Measurements from ENCODE around the gene ZNF205. TPM values are rescaled to one million over a fixed set of nuclear protein-coding genes. Genes with fewer than 3 reads are reported as not detected.

Gene ZNF205
- total and polyA plus RNA-seq, 2 of the 8 experiments (the other 6 are each of a cell fraction or from before 2014, with no cell fraction given), result 19.1 to 19.9 TPM

DNA sequence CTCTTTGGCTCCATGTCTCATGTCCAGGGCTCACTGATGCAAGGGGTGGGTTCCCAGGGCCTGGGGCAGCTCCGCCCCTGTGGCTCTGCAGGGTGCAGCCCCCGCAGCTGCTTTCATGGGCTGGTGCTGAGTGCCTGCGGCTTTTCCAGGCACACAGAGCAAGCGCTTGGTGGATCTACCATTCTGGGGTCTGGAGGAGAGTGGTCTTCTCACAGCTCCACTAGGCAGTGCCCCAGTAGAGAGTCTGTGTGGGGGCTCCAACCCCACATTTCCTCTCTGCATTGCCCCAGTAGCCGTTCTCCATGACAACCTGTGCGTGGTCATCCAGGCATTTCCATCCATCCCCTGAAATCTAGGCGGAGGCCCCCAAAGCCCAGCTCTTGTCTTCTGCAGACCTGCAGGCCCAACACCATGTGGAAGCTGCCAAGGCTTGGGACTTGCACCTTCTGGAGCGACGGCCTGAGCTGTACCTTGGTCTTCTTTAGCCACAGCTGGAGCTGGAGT is 41.7 kb upstream of the ZNF205 start (continued):
- TF ChIP-seq, protein P1, sequence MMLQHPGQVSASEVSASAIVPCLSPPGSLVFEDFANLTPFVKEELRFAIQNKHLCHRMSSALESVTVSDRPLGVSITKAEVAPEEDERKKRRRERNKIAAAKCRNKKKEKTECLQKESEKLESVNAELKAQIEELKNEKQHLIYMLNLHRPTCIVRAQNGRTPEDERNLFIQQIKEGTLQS (IDR thresholded peaks at IDR 0.05; ENCODE audit: insufficient read depth, low read depth, low read length), result no peak
- TF ChIP-seq ZNF274 (IDR thresholded peaks at IDR 0.05; ENCODE audit: borderline replicate concordance, extremely low read depth, low read length), result no peak
- TF ChIP-seq TAF1 (IDR thresholded peaks at IDR 0.05; ENCODE audit: low read depth, low read length), result no peak

Measured in H1 (cell line).